Activated T-helper 17 cell treated with anti-CD3 and anti-CD28 coated beads, Interleukin-2, amount 50 U/mL, for 72 hours (primary cell): ENCODE measurements around the gene ELOVL3. TPM values are rescaled to one million over a fixed set of nuclear protein-coding genes. Genes with fewer than 3 reads are reported as not detected.
"Not testable (repeated sequence)": the region's sequence is repeated elsewhere in the genome, so short reads cannot be mapped to it uniquely, and the experiment has no call there.

Experiments used
- ATAC-seq: fragments of 150-1000 bp; cut with Tn5 transposase; replicated peaks from 2 replicates; pipeline ENCODE4 v1.10.0; 2021; ENCODE audit warnings: mild to moderate bottlenecking, moderate library complexity
- H3K27ac Mint-ChIP-seq: one replicate; pipeline ENCODE4 v1.8.0; 2022; ENCODE audit warnings: mixed read lengths
- H3K27me3 Mint-ChIP-seq: one replicate; pipeline ENCODE4 v1.8.0; 2022; ENCODE audit warnings: mixed read lengths
- H3K36me3 Mint-ChIP-seq: one replicate; pipeline ENCODE4 v1.8.0; 2022; ENCODE audit warnings: low read depth, mild to moderate bottlenecking, mixed read lengths
- H3K4me1 Mint-ChIP-seq: one replicate; pipeline ENCODE4 v1.8.0; 2022; ENCODE audit warnings: mixed read lengths
- H3K4me3 Mint-ChIP-seq: one replicate; pipeline ENCODE4 v1.8.0; 2022; ENCODE audit warnings: mild to moderate bottlenecking, mixed read lengths
- H3K9me3 Mint-ChIP-seq: one replicate; pipeline ENCODE4 v1.8.0; 2022; ENCODE audit warnings: mixed read lengths
- total RNA-seq, 2 donors: library from RNA; stranded (reverse); gene quantifications; one replicate each; pipeline ENCODE4 v1.2.3, GENCODE V29; 2022

The ELOVL3 gene
- total RNA-seq, 2 donors from 2014 or later: 0.24 to 0.32 TPM

DNA sequence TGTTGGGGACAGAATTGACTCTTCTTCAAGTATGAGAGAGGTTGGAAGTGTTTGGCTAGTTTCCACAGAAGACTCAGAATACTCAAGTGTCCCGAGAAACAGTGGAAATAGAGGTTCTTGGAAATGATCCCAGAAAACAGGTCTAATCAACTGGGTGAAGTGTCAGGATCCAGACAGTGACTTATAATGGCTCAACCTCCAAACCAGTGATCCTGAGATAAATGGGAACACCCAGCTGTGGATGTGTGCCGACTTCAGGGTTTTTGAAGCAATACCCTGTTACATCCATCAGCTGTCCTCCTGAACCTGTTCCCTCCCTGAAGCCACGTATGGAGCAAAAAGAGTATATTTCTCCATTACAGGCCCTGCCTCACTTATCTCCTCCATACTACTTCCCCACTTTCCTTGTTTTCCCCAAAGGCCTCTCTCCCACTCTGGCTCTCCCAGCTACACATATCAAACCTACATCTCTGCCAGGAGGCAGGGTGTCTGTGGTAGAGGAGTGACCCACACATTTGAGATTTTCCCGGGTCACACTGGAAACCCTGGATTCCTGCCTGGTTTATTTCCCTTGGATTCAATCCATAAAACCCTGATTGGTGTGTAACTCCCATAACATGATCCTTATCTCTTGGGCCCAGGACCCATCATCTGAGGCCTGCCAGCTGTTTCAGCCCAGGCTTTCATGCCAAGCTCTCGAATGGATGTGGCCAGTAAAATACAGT lies 17.6 kb upstream of the ELOVL3 start:
- no peak overlapping the region for H3K27ac Mint-ChIP-seq
- H3K27me3 Mint-ChIP-seq: peaks cover 2% of the 10 kb centered on the region
- peaks cover 3% of the 10 kb centered on the region for H3K9me3 Mint-ChIP-seq
- ATAC-seq: no peak
- H3K4me1 Mint-ChIP-seq: no peaks in the 10 kb centered on the region
- H3K4me3 Mint-ChIP-seq: no peak overlapping the region
- no peaks in the 10 kb centered on the region for H3K36me3 Mint-ChIP-seq

DNA sequence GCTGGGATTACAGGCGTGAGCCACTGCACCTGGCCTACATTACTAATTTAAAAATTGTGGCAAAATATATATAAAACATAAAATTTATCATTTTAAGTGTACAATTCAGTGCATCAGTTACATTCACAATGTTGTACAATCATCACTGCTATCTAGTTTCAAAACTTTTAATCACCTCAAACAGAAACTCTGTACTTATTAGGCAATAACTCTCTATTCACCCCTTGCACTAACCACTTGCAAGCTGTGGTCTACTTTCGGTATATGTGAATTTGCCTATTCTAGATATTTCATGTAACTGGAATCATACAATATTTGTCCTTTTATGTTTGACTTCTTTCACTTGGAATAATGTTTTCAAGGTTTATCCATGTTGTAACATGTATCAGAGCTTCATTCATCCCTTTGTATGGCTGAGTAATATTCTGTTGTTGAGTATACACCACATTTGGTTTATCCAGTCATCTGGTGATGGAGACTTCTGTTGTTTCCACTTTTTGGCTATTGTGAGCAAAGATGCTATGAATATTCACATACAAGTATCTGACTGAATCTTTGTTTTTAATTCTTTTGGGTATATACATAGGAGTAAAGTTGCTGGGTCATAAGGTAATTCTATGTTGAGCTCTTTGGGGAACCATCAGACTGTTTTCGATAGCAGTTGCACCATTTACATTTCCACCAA lies 14.3 kb upstream of the ELOVL3 start:
- H3K4me1 Mint-ChIP-seq: no peaks in the 10 kb centered on the region
- no peaks in the 10 kb centered on the region for H3K27me3 Mint-ChIP-seq
- no peak overlapping the region for H3K4me3 Mint-ChIP-seq
- H3K27ac Mint-ChIP-seq: no peak overlapping the region
- H3K9me3 Mint-ChIP-seq: no peaks in the 10 kb centered on the region
- ATAC-seq: peak; percentile 78
- no peaks in the 10 kb centered on the region for H3K36me3 Mint-ChIP-seq

DNA sequence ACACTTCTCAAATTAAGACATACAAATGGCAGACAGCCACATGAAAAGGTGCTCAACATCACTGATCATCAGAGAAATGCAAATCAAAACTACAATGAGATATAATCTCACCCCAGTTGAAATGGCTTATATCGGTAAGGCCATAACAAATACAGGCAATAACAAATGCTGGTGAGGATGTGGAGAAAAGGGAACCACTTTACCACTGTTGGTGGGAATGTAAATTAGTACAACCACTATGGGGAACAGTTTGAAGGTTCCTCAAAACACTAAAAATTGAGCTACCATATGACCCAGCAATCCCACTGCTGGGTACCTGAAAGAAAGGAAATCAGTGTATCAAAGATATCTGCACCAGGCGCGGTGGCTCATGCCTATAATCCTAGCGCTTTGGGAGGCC lies 12.5 kb upstream of the ELOVL3 start:
- not testable (repeated sequence) for H3K4me1 Mint-ChIP-seq, H3K9me3 Mint-ChIP-seq, ATAC-seq, H3K27me3 Mint-ChIP-seq, H3K4me3 Mint-ChIP-seq, H3K27ac Mint-ChIP-seq, H3K36me3 Mint-ChIP-seq

DNA sequence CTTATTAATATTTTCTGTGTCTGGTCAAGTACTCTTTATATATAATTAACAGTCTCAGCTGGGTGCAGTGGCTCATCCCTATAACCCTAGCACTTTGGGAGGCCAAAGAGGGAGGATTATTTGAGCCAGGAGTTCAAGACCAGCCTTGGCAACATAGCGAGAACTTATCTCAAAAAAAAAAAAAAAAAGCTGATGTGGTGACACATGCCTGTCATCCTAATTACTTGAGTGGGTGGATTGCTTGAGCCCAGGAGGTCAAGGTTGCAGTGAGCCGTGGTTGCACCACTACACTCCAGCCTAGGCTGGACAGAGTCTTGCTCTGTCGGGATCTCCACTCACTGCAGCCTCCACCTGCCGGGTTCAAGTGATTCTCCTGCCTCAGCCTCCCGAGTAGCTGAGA lies 6.7 kb upstream of the ELOVL3 start:
- Mint-ChIP-seq H3K4me3 (no peak overlapping the region), H3K27me3 (peaks cover 9% of the 10 kb centered on the region), H3K9me3 (no peaks in the 10 kb centered on the region), H3K36me3 (no peaks in the 10 kb centered on the region), H3K27ac (no peak overlapping the region), H3K4me1 (no peaks in the 10 kb centered on the region)
- no peak for ATAC-seq

DNA sequence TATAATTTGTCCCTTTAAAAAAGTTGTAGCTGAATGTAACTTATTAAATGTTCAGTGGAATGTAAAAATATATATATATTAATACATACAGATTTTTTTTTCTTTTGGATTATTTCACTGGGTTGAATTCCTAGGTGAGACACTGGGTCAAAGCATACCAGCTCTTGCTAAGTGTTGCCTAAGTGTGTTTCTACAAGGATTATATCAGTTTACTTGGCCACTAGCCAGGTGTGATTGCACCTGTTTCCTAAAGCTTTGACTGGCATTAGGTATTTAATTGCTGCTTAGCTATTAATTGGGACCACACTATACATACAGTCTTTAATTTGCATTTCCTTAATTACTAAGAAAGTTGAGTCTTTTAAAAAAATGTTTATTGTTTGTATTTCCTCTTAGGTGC lies 5.5 kb upstream of the ELOVL3 start:
- no peaks in the 10 kb centered on the region for H3K36me3 Mint-ChIP-seq
- H3K27me3 Mint-ChIP-seq: peaks cover 9% of the 10 kb centered on the region
- H3K27ac Mint-ChIP-seq: no peak overlapping the region
- no peak for ATAC-seq
- no peaks in the 10 kb centered on the region for H3K9me3 Mint-ChIP-seq
- H3K4me1 Mint-ChIP-seq: peaks cover under 1% of the 10 kb centered on the region
- H3K4me3 Mint-ChIP-seq: no peak overlapping the region

DNA sequence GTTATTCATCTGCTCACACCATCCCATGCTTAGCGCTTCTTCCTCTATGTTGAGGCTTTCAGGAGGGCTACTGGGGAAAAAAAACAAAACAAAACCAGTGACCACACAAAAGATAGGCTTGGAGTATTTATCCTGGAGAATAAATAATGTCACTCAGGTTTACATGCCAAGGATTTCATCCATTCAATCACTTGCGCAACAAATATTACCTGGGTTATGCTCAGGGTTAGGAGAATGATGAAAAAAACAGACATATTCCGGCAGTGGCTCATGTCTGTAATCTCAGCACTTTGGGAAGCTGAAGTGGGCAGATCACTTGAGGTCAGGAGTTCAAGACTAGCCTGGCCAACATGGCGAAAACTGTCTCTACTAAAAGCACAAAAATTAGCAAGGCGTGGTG lies 3.3 kb upstream of the ELOVL3 start:
- Mint-ChIP-seq H3K4me1 (peaks cover 10% of the 10 kb centered on the region), H3K27ac (no peak overlapping the region), H3K9me3 (no peaks in the 10 kb centered on the region), H3K4me3 (no peak overlapping the region), H3K36me3 (no peaks in the 10 kb centered on the region), H3K27me3 (peaks cover 18% of the 10 kb centered on the region)
- no peak for ATAC-seq

DNA sequence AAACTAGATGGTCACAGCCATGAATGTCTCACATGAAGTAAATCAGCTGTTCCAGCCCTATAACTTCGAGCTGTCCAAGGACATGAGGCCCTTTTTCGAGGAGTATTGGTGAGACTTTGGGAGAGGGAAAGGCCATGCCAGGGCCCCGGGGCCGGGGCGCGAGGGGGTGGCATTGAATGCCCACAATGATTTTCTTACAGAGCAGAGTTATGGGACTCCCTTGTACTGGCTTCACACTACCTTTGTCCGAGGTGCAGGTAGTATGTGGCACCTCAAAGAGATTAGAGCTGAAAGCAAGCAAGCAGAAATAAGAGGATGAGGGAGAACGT lies 407 bp downstream of the ELOVL3 start:
- H3K27ac Mint-ChIP-seq: peak overlapping the region; percentile 66
- H3K4me1 Mint-ChIP-seq: peaks cover 10% of the 10 kb centered on the region
- no peaks in the 10 kb centered on the region for H3K36me3 Mint-ChIP-seq
- peak overlapping the region; percentile 84 for H3K4me3 Mint-ChIP-seq
- H3K9me3 Mint-ChIP-seq: no peaks in the 10 kb centered on the region
- no peak for ATAC-seq
- peaks cover 18% of the 10 kb centered on the region for H3K27me3 Mint-ChIP-seq

DNA sequence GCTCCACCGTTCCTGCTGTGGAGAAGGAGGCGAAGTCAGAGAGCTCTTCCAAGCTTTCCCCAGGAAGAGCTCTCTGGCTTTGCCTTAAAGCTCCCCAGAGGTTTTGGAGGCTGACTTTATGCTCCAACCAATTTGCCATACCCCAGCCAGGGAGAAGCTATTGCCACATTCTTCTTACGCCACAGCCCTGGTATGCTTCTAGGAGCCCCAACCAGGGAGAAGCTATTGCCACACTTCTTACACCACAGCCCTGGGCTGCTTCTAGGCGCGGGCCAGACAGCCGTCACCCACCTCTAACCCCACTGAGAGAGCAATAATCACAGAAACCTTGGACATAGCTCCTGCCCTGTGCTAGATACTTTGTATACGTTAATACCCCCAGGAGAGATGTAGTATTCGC lies 951 bp downstream of the ELOVL3 start:
- H3K4me3 Mint-ChIP-seq: peak overlapping the region; percentile 84
- H3K4me1 Mint-ChIP-seq: peaks cover 10% of the 10 kb centered on the region
- H3K27ac Mint-ChIP-seq: no peak overlapping the region
- H3K36me3 Mint-ChIP-seq: no peaks in the 10 kb centered on the region
- no peaks in the 10 kb centered on the region for H3K9me3 Mint-ChIP-seq
- peaks cover 18% of the 10 kb centered on the region for H3K27me3 Mint-ChIP-seq
- ATAC-seq: no peak

DNA sequence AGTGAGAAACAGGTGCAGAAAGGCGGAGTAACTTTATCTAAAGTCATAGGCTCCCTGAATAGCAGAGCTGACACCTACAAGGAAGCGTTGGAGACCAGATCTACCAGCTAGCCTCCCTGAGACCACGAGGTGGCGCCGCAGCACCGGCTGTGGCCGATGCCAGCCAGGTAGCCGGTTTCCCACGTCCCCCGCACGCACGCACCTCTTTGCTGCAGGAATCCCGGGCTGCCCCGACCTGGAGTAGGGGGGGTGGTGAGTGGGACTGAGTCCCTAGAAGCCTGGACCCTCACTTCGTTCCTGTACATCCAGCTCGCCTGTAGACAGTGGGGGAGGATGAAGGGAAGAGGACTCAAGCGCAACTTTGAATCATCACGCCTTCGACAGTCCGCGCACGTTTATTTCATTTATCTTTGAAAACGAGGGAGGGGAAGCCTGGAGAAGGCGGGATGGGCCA lies 3.7 kb downstream of the ELOVL3 start:
- Mint-ChIP-seq H3K27me3 (peaks cover 18% of the 10 kb centered on the region), H3K4me1 (peaks cover 10% of the 10 kb centered on the region), H3K36me3 (no peaks in the 10 kb centered on the region), H3K27ac (peak overlapping the region; percentile 62), H3K4me3 (peak overlapping the region; percentile 87), H3K9me3 (no peaks in the 10 kb centered on the region)
- ATAC-seq: peak; percentile 52

DNA sequence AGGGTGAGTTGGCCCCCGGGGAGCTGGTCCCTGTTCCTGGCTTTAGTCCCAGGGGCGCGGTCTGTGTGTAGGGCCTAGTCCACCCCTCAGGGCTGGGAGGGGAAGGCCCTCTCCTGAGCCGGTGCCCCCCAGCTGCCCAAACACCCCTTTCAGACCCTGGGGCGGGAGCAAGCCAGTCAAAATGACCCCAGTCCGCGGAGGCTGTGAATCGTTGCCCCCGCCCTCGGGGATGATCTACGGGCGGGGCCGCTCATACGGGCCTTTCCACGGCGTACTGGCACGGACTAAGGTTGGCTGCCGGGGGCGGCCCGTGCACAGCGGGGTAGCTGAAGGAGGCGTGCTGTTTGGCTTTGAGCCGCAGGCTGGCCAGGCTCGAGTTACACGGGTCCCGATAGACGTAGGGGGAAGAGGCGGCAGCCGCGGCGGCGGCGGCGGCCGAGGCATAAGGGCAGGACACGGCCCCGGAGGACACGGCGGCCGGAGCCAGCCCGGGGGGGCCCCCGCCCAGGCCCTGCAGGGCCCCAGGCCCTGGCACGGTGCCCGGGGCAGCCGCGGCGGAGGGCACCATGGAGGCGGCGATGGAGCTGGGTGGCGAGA lies 4.3 kb downstream of the ELOVL3 start:
- Mint-ChIP-seq H3K9me3 (no peaks in the 10 kb centered on the region), H3K36me3 (no peaks in the 10 kb centered on the region), H3K27me3 (peaks cover 18% of the 10 kb centered on the region), H3K27ac (peak overlapping the region; percentile 62), H3K4me3 (peak overlapping the region; percentile 87), H3K4me1 (peaks cover 10% of the 10 kb centered on the region)
- peak; percentile 51 for ATAC-seq

DNA sequence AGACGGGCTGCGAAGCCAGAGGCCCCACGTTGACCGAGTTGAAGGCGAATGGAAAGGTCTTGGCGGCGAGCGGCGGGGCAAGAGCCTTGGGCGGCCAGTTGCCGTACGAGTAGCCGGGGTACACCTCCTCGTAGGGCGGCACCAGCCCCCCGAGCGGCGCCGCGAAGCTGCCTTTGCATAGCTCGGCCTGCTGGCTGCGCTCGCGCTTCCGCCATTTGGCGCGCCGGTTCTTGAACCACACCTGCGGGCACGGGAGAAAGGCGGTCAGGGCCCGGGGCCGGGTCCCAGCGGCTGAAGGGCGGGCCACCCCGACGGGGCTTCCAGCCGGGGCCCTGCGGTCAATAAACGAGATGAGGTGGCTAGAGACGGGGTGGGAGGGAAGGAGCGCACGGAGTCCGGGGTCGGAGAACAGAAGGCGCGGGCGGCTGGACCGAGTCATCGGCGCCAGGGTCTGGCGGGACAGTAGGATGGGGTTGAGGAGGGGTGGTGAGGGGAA lies 4.8 kb downstream of the ELOVL3 start:
- peaks cover 23% of the 10 kb centered on the region for H3K27me3 Mint-ChIP-seq
- peak; percentile 27 for ATAC-seq
- H3K9me3 Mint-ChIP-seq: no peaks in the 10 kb centered on the region
- peaks cover 6% of the 10 kb centered on the region for H3K4me1 Mint-ChIP-seq
- H3K36me3 Mint-ChIP-seq: no peaks in the 10 kb centered on the region
- peak overlapping the region; percentile 87 for H3K4me3 Mint-ChIP-seq
- peak overlapping the region; percentile 62 for H3K27ac Mint-ChIP-seq

DNA sequence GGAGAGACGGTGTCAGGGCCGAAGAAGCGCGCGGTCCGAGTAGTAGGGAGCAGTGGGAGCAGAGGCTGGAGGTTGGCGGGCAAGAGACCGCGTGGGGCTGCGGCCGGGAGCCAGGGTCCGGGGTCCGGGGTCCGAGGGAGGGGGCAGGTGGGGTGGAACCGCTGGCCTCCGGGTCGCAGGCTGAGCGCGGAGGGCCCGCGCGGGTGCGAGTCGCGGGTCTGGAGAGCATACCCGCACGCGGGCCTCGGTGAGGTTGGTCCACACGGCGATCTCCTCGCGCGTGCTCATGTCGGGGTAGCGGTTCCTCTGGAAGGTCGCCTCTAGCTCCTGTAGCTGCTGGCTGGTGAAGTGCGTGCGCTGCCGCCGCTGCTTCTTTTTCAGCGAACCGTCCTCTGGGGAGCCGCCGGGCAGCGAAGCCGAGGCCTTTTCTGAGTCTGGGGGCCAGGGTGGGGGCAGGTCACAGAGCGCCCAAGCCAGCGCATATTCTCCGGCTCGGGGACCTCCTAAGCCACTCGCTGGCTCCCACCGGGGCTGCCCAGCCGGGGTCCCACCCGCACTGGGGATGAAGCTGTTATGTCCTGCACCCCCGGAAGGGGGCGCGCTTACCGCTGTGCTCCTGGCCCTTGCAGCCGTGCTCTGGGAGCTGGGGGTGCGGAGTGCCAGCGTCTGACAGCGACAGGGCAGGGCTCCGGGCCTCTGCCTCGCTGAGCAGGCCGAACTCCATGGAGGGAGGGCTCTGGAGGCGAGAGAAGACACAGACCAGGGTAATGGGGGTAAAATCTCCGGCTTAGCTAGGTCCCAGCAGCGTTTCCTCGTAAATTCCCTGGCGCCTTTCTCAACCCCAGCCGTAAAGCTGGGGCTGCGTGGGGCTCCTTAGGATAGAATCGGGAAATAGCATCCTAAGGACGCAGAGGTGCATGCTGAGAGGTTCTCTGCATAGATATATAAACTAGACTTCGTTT lies 5.5 kb downstream of the ELOVL3 start:
- Mint-ChIP-seq H3K4me3 (peak overlapping the region; percentile 87), H3K36me3 (no peaks in the 10 kb centered on the region), H3K4me1 (no peaks in the 10 kb centered on the region), H3K9me3 (no peaks in the 10 kb centered on the region), H3K27ac (no peak overlapping the region), H3K27me3 (peaks cover 25% of the 10 kb centered on the region)
- peak; percentile 61 for ATAC-seq

DNA sequence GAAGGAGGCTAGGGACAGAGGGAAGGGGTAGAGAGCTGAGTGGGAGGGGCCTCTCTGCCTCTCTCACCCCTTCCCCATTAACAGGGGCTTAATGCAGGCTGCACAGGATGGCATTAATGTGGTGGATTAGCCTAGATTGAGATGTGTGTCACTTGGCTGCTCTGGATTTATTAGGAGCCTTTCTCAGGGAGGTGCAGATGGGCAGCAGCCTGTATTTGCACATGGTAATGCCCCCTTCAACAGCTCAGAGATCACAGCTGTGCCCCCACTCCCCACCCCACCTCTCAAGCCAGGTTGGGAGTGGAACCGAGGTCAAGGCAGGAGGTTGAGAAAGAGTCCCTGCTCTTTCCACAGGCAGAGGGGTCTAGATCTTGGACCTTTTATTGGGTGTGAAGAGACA lies 7.9 kb downstream of the ELOVL3 start:
- H3K9me3 Mint-ChIP-seq: no peaks in the 10 kb centered on the region
- peaks cover 10% of the 10 kb centered on the region for H3K27me3 Mint-ChIP-seq
- no peak for ATAC-seq
- no peaks in the 10 kb centered on the region for H3K4me1 Mint-ChIP-seq
- H3K27ac Mint-ChIP-seq: no peak overlapping the region
- H3K4me3 Mint-ChIP-seq: no peak overlapping the region
- no peaks in the 10 kb centered on the region for H3K36me3 Mint-ChIP-seq

DNA sequence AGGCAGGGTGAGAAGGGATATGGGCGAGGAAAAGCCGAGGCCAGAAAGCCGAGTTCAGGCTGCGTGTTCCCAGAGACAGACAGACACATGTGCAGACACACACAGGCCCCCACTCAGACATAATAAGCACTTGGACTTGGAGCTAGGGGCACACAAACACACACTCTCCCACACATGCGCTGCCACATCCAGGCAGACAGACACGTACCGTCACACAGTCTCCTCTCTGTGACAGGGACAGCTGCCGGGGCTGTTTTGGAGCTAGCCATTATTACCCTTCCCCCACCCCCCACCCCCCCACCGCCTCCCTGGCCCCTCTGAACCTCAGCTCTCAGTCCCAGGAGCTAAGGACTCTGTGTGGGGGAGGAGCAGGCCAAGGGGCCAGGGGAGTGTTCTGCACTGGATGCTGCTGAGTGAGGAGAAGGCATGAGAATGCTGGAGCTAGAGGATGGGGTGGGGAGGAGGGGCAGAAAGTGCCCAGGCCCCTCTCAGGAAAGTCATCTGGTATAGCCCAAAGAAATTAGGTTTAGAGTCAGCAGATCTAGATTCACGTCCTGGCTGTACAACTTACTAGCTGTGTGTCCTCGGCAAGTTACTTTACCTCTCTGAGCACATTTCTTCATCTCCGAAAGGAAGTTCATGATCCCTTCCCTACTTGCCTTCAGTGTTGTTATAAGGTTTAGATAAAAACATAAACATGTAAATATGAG lies 8.9 kb downstream of the ELOVL3 start:
- Mint-ChIP-seq H3K27ac (no peak overlapping the region), H3K9me3 (no peaks in the 10 kb centered on the region), H3K36me3 (no peaks in the 10 kb centered on the region), H3K27me3 (peaks cover 8% of the 10 kb centered on the region), H3K4me3 (no peak overlapping the region), H3K4me1 (no peaks in the 10 kb centered on the region)
- no peak for ATAC-seq
